ENCODE measurements around the gene SYTL1. TPM values are rescaled to one million over a fixed set of nuclear protein-coding genes. Genes with fewer than 3 reads are reported as not detected.

Gene SYTL1
- total and polyA plus RNA-seq, 9 of the 15 experiments (the other 6 are each of a cell fraction or from before 2014, with no cell fraction given) = 0.04 to 9.3 (median 1.7) TPM

DNA sequence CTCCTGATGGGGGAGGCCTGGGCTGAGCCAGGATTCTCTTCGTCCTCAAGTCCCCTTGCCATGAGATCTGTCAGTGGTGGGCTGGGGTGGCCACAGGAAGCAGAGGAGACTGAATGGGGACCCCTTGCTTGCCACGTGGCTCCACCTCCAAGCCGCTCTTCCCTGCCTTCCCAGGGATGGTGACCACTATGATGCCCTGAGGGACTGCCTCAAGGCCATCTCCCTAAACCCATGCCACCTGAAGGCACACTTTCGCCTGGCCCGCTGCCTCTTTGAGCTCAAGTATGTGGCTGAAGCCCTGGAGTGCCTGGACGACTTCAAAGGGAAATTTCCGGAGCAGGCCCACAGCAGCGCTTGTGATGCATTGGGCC lies 40.8 kb upstream of the SYTL1 start (continued):
- TF ChIP-seq, protein P1, sequence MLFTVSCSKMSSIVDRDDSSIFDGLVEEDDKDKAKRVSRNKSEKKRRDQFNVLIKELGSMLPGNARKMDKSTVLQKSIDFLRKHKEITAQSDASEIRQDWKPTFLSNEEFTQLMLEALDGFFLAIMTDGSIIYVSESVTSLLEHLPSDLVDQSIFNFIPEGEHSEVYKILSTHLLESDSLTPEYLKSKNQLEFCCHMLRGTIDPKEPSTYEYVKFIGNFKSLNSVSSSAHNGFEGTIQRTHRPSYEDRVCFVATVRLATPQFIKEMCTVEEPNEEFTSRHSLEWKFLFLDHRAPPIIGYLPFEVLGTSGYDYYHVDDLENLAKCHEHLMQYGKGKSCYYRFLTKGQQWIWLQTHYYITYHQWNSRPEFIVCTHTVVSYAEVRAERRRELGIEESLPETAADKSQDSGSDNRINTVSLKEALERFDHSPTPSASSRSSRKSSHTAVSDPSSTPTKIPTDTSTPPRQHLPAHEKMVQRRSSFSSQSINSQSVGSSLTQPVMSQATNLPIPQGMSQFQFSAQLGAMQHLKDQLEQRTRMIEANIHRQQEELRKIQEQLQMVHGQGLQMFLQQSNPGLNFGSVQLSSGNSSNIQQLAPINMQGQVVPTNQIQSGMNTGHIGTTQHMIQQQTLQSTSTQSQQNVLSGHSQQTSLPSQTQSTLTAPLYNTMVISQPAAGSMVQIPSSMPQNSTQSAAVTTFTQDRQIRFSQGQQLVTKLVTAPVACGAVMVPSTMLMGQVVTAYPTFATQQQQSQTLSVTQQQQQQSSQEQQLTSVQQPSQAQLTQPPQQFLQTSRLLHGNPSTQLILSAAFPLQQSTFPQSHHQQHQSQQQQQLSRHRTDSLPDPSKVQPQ (CRISPR knock-in tag; IDR thresholded peaks at IDR 0.05; ENCODE audit: borderline replicate concordance) = no peak
- 0 out of 4 replicates have a peak, but pooled peaks of 1 of the 2 experiments have one; percentile 11 for TF ChIP-seq FOXA3 (CRISPR knock-in tag; conservative IDR thresholded peaks at IDR 0.05 in 1 of 2, IDR thresholded peaks at IDR 0.05 in 1 of 2)
- no peak; a peak in 1 of 3 replicates for TF ChIP-seq CBX3 (IDR thresholded peaks at IDR 0.05; ENCODE audit: borderline replicate concordance in 1 of 2, low read length in 2 of 2)
- TF ChIP-seq, protein P2, sequence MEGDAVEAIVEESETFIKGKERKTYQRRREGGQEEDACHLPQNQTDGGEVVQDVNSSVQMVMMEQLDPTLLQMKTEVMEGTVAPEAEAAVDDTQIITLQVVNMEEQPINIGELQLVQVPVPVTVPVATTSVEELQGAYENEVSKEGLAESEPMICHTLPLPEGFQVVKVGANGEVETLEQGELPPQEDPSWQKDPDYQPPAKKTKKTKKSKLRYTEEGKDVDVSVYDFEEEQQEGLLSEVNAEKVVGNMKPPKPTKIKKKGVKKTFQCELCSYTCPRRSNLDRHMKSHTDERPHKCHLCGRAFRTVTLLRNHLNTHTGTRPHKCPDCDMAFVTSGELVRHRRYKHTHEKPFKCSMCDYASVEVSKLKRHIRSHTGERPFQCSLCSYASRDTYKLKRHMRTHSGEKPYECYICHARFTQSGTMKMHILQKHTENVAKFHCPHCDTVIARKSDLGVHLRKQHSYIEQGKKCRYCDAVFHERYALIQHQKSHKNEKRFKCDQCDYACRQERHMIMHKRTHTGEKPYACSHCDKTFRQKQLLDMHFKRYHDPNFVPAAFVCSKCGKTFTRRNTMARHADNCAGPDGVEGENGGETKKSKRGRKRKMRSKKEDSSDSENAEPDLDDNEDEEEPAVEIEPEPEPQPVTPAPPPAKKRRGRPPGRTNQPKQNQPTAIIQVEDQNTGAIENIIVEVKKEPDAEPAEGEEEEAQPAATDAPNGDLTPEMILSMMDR (IDR thresholded peaks at IDR 0.05 in 2 of 3, conservative IDR thresholded peaks at IDR 0.05 in 1 of 3; ENCODE audit: insufficient read depth in 2 of 3, low read depth in 1 of 3, low read length in 3 of 3) = no peak; a peak in 1 of 6 replicates
- no peak for TF ChIP-seq HDAC8 (tag; IDR thresholded peaks at IDR 0.05)
- TF ChIP-seq ZNF217 (CRISPR knock-in tag; IDR thresholded peaks at IDR 0.05) = no peak
- no peak for TF ChIP-seq NCOA6 (IDR thresholded peaks at IDR 0.05)
- TF ChIP-seq, protein P3, sequence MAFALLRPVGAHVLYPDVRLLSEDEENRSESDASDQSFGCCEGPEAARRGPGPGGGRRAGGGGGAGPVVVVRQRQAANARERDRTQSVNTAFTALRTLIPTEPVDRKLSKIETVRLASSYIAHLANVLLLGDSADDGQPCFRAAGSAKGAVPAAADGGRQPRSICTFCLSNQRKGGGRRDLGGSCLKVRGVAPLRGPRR (CRISPR knock-in tag; IDR thresholded peaks at IDR 0.05) = no peak
- TF ChIP-seq POLR2H (tag; IDR thresholded peaks at IDR 0.05; ENCODE audit: low read depth) = no peak
- TF ChIP-seq STAT5B (CRISPR knock-in tag; IDR thresholded peaks at IDR 0.05) = no peak
- TF ChIP-seq MYC (IDR thresholded peaks at IDR 0.05; ENCODE audit: low read depth, low read length) = no peak
- no peak for TF ChIP-seq MYC (CRISPR knock-in tag; IDR thresholded peaks at IDR 0.05; ENCODE audit: borderline replicate concordance, low read depth)
- TF ChIP-seq GTF2A2 (tag; IDR thresholded peaks at IDR 0.05) = no peak
- TF ChIP-seq FOXA1 (IDR thresholded peaks at IDR 0.05; ENCODE audit: borderline replicate concordance) = no peak
- TF ChIP-seq ZNF311 (CRISPR knock-in tag; IDR thresholded peaks at IDR 0.05) = no peak
- TF ChIP-seq, protein P4, sequence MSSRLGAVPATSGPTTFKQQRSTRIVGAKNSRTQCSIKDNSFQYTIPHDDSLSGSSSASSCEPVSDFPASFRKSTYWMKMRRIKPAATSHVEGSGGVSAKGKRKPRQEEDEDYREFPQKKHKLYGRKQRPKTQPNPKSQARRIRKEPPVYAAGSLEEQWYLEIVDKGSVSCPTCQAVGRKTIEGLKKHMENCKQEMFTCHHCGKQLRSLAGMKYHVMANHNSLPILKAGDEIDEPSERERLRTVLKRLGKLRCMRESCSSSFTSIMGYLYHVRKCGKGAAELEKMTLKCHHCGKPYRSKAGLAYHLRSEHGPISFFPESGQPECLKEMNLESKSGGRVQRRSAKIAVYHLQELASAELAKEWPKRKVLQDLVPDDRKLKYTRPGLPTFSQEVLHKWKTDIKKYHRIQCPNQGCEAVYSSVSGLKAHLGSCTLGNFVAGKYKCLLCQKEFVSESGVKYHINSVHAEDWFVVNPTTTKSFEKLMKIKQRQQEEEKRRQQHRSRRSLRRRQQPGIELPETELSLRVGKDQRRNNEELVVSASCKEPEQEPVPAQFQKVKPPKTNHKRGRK (tag; IDR thresholded peaks at IDR 0.05) = no peak
- peak; percentile 2 for TF ChIP-seq TBP (optimal IDR thresholded peaks at IDR 0.05; ENCODE audit: low read depth, low read length)
- TF ChIP-seq PHF20 (IDR thresholded peaks at IDR 0.05; ENCODE audit: partially characterized antibody) = no peak
- 0 out of 2 replicates have a peak, but pooled peaks have one; percentile 2 for TF ChIP-seq PHB (CRISPR knock-in tag; IDR thresholded peaks at IDR 0.05)
- TF ChIP-seq NFATC3 (IDR thresholded peaks at IDR 0.05) = no peak
- TF ChIP-seq, protein P5, sequence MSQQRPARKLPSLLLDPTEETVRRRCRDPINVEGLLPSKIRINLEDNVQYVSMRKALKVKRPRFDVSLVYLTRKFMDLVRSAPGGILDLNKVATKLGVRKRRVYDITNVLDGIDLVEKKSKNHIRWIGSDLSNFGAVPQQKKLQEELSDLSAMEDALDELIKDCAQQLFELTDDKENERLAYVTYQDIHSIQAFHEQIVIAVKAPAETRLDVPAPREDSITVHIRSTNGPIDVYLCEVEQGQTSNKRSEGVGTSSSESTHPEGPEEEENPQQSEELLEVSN (IDR thresholded peaks at IDR 0.05; ENCODE audit: borderline replicate concordance in 1 of 2, extremely low read depth in 1 of 2, insufficient read depth in 1 of 2, insufficient read length in 1 of 2, low read depth in 1 of 2, low read length in 1 of 2, poor library complexity in 1 of 2, severe bottlenecking in 1 of 2) = no peak
- no peak for TF ChIP-seq CEBPB (tag; IDR thresholded peaks at IDR 0.05)

Data from K562 (cell line).